Pancreas (tissue), 10 donors: ENCODE measurements around the gene GAREM2. TPM values are rescaled to one million over a fixed set of nuclear protein-coding genes. Genes with fewer than 3 reads are reported as not detected.

Experiments used
- ATAC-seq, 4 donors: fragments of 200-7000 bp; cut with Tn5 transposase; one replicate each; pipeline versions ENCODE4 v1.8.0 to v1.9.1; 2020; ENCODE audit warnings: mild to moderate bottlenecking in 4 of 4, moderate library complexity in 4 of 4
- DNase-seq, 6 donors: peaks; one replicate each; pipeline ENCODE4 v3.0.0-alpha.2; 2020
- FAIRE-seq: peaks from 2 replicates; lab custom pipeline; 2012; peaks lifted over from hg19 to GRCh38; lab: Jason Lieb, UNC
- H3K27ac ChIP-seq, 4 donors: fragments of 200-600 bp; sonication (generic); 1 replicate in 3 of 4; 2 replicates in 1 of 4; pipeline versions ENCODE4 v1.5.0 to v1.8.0; 2020
- H3K27me3 ChIP-seq, 4 donors: fragments of 200-600 bp; one replicate each; pipeline ENCODE4 v1.8.0; 2021
- H3K36me3 ChIP-seq, 3 donors: fragments of 200-600 bp; sonication (generic) in 1 of 3; one replicate each; pipeline versions ENCODE4 v1.5.0 to v1.8.0; 2020 to 2021
- H3K4me1 ChIP-seq, 3 donors: fragments of 200-600 bp; one replicate each; pipeline ENCODE4 v1.8.0; 2021
- H3K4me3 ChIP-seq, 4 donors: fragments of 200-600 bp; sonication (generic) in 2 of 4; one replicate each; pipeline versions ENCODE4 v1.5.0 to v1.8.0; 2020 to 2021
- H3K9me3 ChIP-seq, 4 donors: fragments of 200-600 bp; one replicate each; pipeline ENCODE4 v1.8.0; 2021
- WGBS, 2 donors: extraction: QIAGEN DNeasy Blood & Tissue Kit; methylation state at CpG; one replicate each; pipeline ENCODE4 v1.1.7; 2013; 5-methylcytosine and 5-hydroxymethylcytosine counted together
- intact Hi-C, 3 donors: fragments of 100-400 bp; cut with DNase I; formaldehyde crosslinking; loops; one replicate each; pipeline versions ENCODE4 v1.11.1 to v1.14.2; 2022
- polyA plus RNA-seq, 2 donors: library from polyadenylated mRNA; stranded (reverse); fragments of 200-250 nt; gene quantifications; one replicate each; pipeline ENCODE4 v1.2.3, GENCODE V29; 2013
- total RNA-seq, 6 donors: library from RNA; stranded (reverse); fragmentation: NEBNext Ultra II Directional in 4 of 6; extraction: Animal tissue kit (Norgen Biotek cat#: 25700) in 4 of 6; gene quantifications; one replicate each; pipeline versions ENCODE4 v1.2.1 to v1.2.4, GENCODE V29; 2021 to 2023
- TF ChIP-seq, protein P1 (sequence below), 4 donors: fragments of 200-600 bp; sonication (generic) in 3 of 4; IDR thresholded peaks; one replicate each; pipeline versions ENCODE4 v1.5.0 to v1.8.0; 2021; ENCODE audit warnings: antibody characterized with exemption in 4 of 4
- donor health status: healthy with polysubstance abuse.
- donor health status: DM: no; HTN: no; CAD: no; lungs with moderate emphysema.
- donor health status: DM: no; HTN: no; CAD: no.
- donor health status: control.
- donor health status: control.
- donor health status: Bipolar disorder and iron deficiency.
- donor health status: DM: yes; HTN: yes; CAD: no.
- donor health status: DM: no; HTN: no; CAD: no.
- donor health status: DM: no; HTN: no; CAD: no.
- donor health status: DM: yes; HTN: yes; CAD: no.

The GAREM2 gene
- total and polyA plus RNA-seq, 8 donors = 1.1 to 4.0 (median 2.1) TPM

DNA sequence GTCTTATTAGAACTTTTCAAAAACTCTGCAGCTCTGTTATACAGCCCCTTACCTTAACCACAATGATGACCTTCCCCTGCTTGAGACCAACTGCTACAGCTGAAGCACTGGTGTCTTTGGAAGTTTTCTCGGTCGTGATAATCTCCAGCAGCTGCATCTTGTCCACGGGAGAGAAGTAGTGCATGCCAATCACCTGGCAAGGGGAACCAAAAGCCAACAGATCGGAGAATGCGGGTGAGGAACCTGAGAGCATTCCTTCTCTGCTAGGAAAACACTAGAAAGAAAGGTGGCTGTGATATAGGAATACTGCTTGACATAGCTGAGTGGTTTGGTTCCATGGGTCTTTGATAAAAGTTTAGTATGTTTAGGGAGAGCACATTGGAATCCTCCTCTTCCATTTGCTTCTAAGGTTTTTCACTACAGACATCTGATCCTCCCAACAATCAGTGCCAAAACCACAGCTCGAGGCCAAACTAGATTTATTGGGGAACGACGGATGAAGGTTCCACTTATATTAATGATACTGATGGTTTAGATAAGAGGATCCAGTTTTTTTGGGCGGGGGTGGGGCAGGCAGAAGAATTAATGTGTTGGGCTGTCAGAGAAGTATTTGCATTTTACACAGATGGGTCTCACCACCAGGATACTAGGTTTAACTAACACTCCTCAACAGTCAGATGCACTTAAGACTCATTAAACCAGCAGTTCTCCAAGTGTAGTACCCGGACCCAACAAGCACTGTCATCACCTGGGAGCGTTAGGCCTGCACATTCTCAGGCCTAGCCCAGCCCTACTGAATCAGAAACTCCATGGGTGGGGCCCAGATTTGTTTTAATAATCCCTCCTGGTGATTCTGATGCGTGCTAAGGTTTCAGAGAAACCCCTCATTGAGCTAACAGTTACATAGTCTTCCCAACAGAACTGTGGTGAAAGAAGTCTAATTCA, 22.4 kb downstream of the GAREM2 start:
- H3K36me3 ChIP-seq = peaks cover 0 to 85% (median 4%) of the 10 kb centered on the region in 3 donors
- intact Hi-C loops = no loop called here

DNA sequence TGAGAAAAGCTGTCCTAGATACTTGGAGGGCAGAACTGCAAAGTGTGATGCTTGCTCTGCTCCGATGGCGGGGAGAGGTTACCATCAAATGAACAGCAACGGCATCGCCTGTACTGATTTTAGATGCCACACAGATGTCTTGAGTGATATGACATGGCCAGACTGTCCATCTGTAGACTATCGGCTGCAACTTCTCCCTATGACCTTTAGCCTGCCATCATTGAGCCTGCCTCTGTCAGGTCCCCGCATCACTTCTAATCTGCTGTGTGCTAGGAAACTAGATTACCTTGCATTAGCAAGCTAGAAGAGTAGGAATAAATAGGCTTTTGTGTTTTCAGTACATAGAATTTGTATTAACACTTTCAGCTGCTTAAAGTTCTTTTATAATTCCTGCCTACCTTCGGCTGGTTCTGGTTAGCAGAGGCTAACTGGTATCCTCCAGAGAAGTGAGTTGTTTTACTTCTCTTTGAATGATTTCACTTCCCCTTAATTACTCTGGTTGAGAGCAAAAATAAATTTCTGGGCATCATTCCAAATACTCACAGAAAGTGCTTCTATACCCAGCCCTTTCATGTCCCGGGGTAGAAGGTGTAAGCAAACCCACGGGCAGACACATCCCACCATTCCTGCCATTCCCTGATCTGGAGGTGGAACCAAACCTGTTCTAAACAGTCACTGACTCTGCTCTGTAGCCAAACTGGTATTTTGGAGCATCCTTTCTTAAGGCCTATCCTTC, 24.0 kb downstream of the GAREM2 start:
- DNase-seq (no peak), ATAC-seq (peak in 2 of 4 donors; percentile 18 to 55), FAIRE-seq (no peak)
- no peaks in the 10 kb centered on the region for H3K9me3 ChIP-seq
- H3K4me1 ChIP-seq = no peaks in the 10 kb centered on the region
- H3K36me3 ChIP-seq = peaks cover 0 to 87% (median 10%) of the 10 kb centered on the region in 3 donors
- 84 to 87% methylated on average over 9 of the region's 9 CpGs for WGBS, 2 donors
- TF ChIP-seq, protein P1, sequence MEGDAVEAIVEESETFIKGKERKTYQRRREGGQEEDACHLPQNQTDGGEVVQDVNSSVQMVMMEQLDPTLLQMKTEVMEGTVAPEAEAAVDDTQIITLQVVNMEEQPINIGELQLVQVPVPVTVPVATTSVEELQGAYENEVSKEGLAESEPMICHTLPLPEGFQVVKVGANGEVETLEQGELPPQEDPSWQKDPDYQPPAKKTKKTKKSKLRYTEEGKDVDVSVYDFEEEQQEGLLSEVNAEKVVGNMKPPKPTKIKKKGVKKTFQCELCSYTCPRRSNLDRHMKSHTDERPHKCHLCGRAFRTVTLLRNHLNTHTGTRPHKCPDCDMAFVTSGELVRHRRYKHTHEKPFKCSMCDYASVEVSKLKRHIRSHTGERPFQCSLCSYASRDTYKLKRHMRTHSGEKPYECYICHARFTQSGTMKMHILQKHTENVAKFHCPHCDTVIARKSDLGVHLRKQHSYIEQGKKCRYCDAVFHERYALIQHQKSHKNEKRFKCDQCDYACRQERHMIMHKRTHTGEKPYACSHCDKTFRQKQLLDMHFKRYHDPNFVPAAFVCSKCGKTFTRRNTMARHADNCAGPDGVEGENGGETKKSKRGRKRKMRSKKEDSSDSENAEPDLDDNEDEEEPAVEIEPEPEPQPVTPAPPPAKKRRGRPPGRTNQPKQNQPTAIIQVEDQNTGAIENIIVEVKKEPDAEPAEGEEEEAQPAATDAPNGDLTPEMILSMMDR (IDR thresholded peaks at IDR 0.05) = no peak
- H3K27me3 ChIP-seq = no peaks in the 10 kb centered on the region
- H3K4me3 ChIP-seq = no peak overlapping the region
- intact Hi-C loops = no loop called here
- no peak overlapping the region for H3K27ac ChIP-seq

More for the DNA sequence above, 22.4 kb downstream of the GAREM2 start:
- Histone ChIP-seq H3K27ac (no peak overlapping the region), H3K27me3 (no peaks in the 10 kb centered on the region), H3K4me3 (no peak overlapping the region), H3K4me1 (no peaks in the 10 kb centered on the region), H3K9me3 (no peaks in the 10 kb centered on the region)
- 71 to 72% methylated on average over 12 of the region's 12 CpGs for WGBS, 2 donors
- DNase-seq (no peak), FAIRE-seq (no peak), ATAC-seq (no peak)
- TF ChIP-seq, protein P1 (IDR thresholded peaks at IDR 0.05) = no peak

DNA sequence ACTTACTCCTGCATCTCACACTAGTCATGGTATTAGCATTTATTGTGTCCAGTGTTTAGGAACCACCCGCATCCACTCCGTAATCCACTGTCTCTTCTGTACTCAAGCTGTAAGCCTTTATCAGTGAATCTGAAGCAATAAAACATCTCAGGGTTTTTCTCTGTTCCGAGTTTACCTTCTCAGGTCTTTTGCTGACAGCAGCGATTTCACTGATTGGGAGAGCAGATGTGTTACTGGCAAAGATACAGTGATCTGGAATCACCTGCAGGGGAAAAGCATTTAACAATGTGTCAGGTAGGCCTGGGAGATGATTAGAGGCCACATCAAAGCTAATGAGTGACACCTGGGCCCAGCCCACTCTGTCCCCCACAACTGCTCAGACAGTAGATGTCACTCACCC, 24.6 kb downstream of the GAREM2 start:
- 89 to 91% methylated on average over 4 of the region's 4 CpGs for WGBS, 2 donors
- no peak overlapping the region for H3K27ac ChIP-seq
- intact Hi-C loops = no loop called here
- peaks cover 0 to 82% (median 11%) of the 10 kb centered on the region in 3 donors for H3K36me3 ChIP-seq
- TF ChIP-seq, protein P1 (IDR thresholded peaks at IDR 0.05) = no peak
- DNase-seq (no peak), ATAC-seq (peak in 1 of 4 donors; percentile 8), FAIRE-seq (no peak)
- H3K27me3 ChIP-seq = no peaks in the 10 kb centered on the region
- no peaks in the 10 kb centered on the region for H3K9me3 ChIP-seq
- no peak overlapping the region for H3K4me3 ChIP-seq
- H3K4me1 ChIP-seq = no peaks in the 10 kb centered on the region

DNA sequence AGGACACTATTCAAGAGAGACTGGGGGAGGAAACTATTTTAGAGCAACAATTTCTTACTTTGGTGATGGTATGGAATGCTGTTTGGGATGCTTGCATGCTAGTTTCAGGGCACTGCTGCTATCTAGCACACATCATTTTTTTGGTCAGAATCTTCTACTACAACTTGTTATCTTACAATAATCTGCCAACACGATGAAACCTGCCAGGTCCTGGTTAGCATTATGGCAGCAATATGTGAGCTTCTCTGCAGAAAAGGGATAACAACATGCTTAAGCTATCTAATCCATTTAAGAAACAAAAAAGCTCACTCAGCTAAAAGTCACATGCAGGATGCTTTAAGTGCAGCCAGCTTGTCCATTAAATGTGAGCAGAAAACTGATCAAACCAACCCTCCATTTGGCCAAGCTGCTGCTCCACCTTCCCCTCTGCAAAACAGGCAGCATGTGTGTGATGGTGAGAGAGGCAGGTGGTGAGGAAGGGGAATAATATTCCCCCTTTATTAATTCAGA, 30.1 kb downstream of the GAREM2 start:
- Histone ChIP-seq H3K27ac (no peak overlapping the region), H3K4me3 (no peak overlapping the region), H3K36me3 (peaks cover 0 to 53% (median 11%) of the 10 kb centered on the region in 3 donors), H3K4me1 (no peaks in the 10 kb centered on the region), H3K27me3 (no peaks in the 10 kb centered on the region), H3K9me3 (no peaks in the 10 kb centered on the region)
- DNase-seq (no peak), FAIRE-seq (no peak), ATAC-seq (no peak)
- intact Hi-C loops = no loop called here
- TF ChIP-seq, protein P1 (IDR thresholded peaks at IDR 0.05) = no peak
- WGBS, 2 donors = 13 to 47% methylated on average over 1 of the region's 1 CpG
